Mesendoderm (in vitro differentiated cells): ENCODE measurements around the gene ZBED4.

Source experiments
- DNase-seq: peaks from one replicate; pipeline ENCODE4 v3.0.0; 2013
- H2AK5ac ChIP-seq: 2 replicates; pipeline ENCODE4 v1.6.1; 2013; ENCODE audit warnings: low read length, inconsistent platforms
- H2BK120ac ChIP-seq: 2 replicates; pipeline ENCODE4 v1.6.1; 2013; ENCODE audit warnings: low read depth, mild to moderate bottlenecking, low read length, moderate library complexity, mixed read lengths
- H2BK15ac ChIP-seq: replicated peaks from 2 replicates; pipeline ENCODE4 v1.6.1; 2013; ENCODE audit warnings: low read depth, mild to moderate bottlenecking, moderate library complexity
- H2BK5ac ChIP-seq: 2 replicates; pipeline ENCODE4 v1.6.1; 2013; ENCODE audit warnings: low read length, inconsistent platforms
- H3K18ac ChIP-seq: 2 replicates; pipeline ENCODE4 v1.6.1; 2013; ENCODE audit warnings: mild to moderate bottlenecking, low read length, mixed read lengths
- H3K23ac ChIP-seq: one replicate; pipeline ENCODE4 v1.6.1; 2013; ENCODE audit warnings: low read length
- H3K27ac ChIP-seq: 2 replicates; pipeline ENCODE4 v1.5.1; 2013; ENCODE audit warnings: low read depth, mild to moderate bottlenecking, inconsistent platforms, low read length, moderate library complexity
- H3K27me3 ChIP-seq: 2 replicates; pipeline ENCODE4 v1.6.1; 2013; ENCODE audit warnings: low read length, control low read depth, mild to moderate bottlenecking, inconsistent platforms; ENCODE audit not compliant: insufficient read depth, poor library complexity
- H3K36me3 ChIP-seq: 2 replicates; pipeline ENCODE4 v1.6.1; 2013; ENCODE audit warnings: low read length, inconsistent platforms; ENCODE audit not compliant: control insufficient read depth, insufficient read depth
- H3K4ac ChIP-seq: one replicate; pipeline ENCODE4 v1.6.1; 2013; ENCODE audit warnings: low read depth, mild to moderate bottlenecking, low read length, moderate library complexity
- H3K4me1 ChIP-seq: 2 replicates; pipeline ENCODE4 v1.6.1; 2013; ENCODE audit warnings: low read depth, low read length, inconsistent platforms; ENCODE audit not compliant: control insufficient read depth
- H3K4me2 ChIP-seq: 2 replicates; pipeline ENCODE4 v1.6.1; 2013; ENCODE audit warnings: low read length
- H3K4me3 ChIP-seq: 2 replicates; pipeline ENCODE4 v1.5.1; 2013; ENCODE audit warnings: mild to moderate bottlenecking, low read length
- H3K56ac ChIP-seq: one replicate; pipeline ENCODE4 v1.6.1; 2013; ENCODE audit warnings: low read length
- H3K79me1 ChIP-seq: 2 replicates; pipeline ENCODE4 v1.6.1; 2013; ENCODE audit warnings: low read length, inconsistent platforms
- H3K79me2 ChIP-seq: 2 replicates; pipeline ENCODE4 v1.6.1; 2013; ENCODE audit warnings: mild to moderate bottlenecking, low read length; ENCODE audit not compliant: control insufficient read depth, insufficient read depth
- H3K9ac ChIP-seq: 2 replicates; pipeline ENCODE4 v1.6.1; 2013; ENCODE audit warnings: low read length, inconsistent platforms
- H4K5ac ChIP-seq: one replicate; pipeline ENCODE4 v1.6.1; 2013; ENCODE audit warnings: low read length
- H4K8ac ChIP-seq: one replicate; pipeline ENCODE4 v1.6.1; 2013; ENCODE audit warnings: low read depth, mild to moderate bottlenecking, control low read depth, low read length, moderate library complexity
- WGBS: extraction: QIAGEN DNeasy Blood & Tissue Kit; methylation state at CpG from one replicate; pipeline ENCODE4 v1.1.7; 2013; ENCODE audit warnings: low lambda C conversion rate, missing lambda C conversion rate; ENCODE audit not compliant: insufficient coverage; ENCODE audit errors: extremely low coverage; 5-methylcytosine and 5-hydroxymethylcytosine counted together

ZBED4 gene

GRCh38 chr22:49856343-49856742 is 2.7 kb downstream of the ZBED4 start:
- Histone ChIP-seq H2AK5ac (no peak overlapping the region), H3K4me1 (peaks cover 10% of the 10 kb centered on the region), H3K27me3 (peaks cover 8% of the 10 kb centered on the region), H3K18ac (no peak overlapping the region), H3K79me2 (peaks cover 48% of the 10 kb centered on the region), H3K9ac (no peak overlapping the region), H3K79me1 (peaks cover 34% of the 10 kb centered on the region), H3K27ac (no peak overlapping the region), H4K8ac (no peak overlapping the region), H3K4me3 (no peak overlapping the region), H3K23ac (no peak overlapping the region), H4K5ac (no peak overlapping the region), H2BK15ac (no peak overlapping the region), H3K4me2 (no peak overlapping the region), H2BK120ac (no peak overlapping the region), H3K4ac (no peak overlapping the region), H3K56ac (no peak overlapping the region), H2BK5ac (no peak overlapping the region), H3K36me3 (no peaks in the 10 kb centered on the region)
- WGBS: no CpG with 5 or more reads among the region's 23 CpGs
- DNase-seq: no peak

GRCh38 chr22:49856766-49857618 is 3.3 kb downstream of the ZBED4 start:
- H2AK5ac ChIP-seq: no peak overlapping the region
- H4K8ac ChIP-seq: no peak overlapping the region
- no peak overlapping the region for H3K18ac ChIP-seq
- peaks cover 10% of the 10 kb centered on the region for H3K4me1 ChIP-seq
- no peak overlapping the region for H3K4me3 ChIP-seq
- WGBS: no CpG with 5 or more reads among the region's 31 CpGs
- no peak overlapping the region for H3K23ac ChIP-seq
- no peak for DNase-seq
- H3K9ac ChIP-seq: no peak overlapping the region
- H3K27me3 ChIP-seq: peaks cover 2% of the 10 kb centered on the region
- peaks cover 55% of the 10 kb centered on the region for H3K79me2 ChIP-seq
- H2BK15ac ChIP-seq: no peak overlapping the region
- no peak overlapping the region for H3K27ac ChIP-seq
- no peak overlapping the region for H3K56ac ChIP-seq
- no peak overlapping the region for H3K4ac ChIP-seq
- no peak overlapping the region for H4K5ac ChIP-seq
- H3K4me2 ChIP-seq: no peak overlapping the region
- H3K79me1 ChIP-seq: peaks cover 36% of the 10 kb centered on the region
- H2BK5ac ChIP-seq: no peak overlapping the region
- H3K36me3 ChIP-seq: no peaks in the 10 kb centered on the region
- no peak overlapping the region for H2BK120ac ChIP-seq

GRCh38 chr22:49858827-49859226 is 5.2 kb downstream of the ZBED4 start:
- Histone ChIP-seq H4K8ac (no peak overlapping the region), H3K4me3 (no peak overlapping the region), H3K9ac (no peak overlapping the region), H2AK5ac (no peak overlapping the region), H3K18ac (no peak overlapping the region), H3K4me2 (no peak overlapping the region), H3K36me3 (no peaks in the 10 kb centered on the region), H3K56ac (no peak overlapping the region), H3K23ac (no peak overlapping the region), H3K4ac (no peak overlapping the region), H2BK15ac (no peak overlapping the region), H3K4me1 (peaks cover 10% of the 10 kb centered on the region), H2BK120ac (no peak overlapping the region), H3K79me1 (peaks cover 43% of the 10 kb centered on the region), H3K27me3 (no peaks in the 10 kb centered on the region), H3K79me2 (peaks cover 63% of the 10 kb centered on the region), H3K27ac (no peak overlapping the region), H2BK5ac (no peak overlapping the region), H4K5ac (no peak overlapping the region)
- DNase-seq: no peak
- WGBS: no CpG with 5 or more reads among the region's 14 CpGs

DNA sequence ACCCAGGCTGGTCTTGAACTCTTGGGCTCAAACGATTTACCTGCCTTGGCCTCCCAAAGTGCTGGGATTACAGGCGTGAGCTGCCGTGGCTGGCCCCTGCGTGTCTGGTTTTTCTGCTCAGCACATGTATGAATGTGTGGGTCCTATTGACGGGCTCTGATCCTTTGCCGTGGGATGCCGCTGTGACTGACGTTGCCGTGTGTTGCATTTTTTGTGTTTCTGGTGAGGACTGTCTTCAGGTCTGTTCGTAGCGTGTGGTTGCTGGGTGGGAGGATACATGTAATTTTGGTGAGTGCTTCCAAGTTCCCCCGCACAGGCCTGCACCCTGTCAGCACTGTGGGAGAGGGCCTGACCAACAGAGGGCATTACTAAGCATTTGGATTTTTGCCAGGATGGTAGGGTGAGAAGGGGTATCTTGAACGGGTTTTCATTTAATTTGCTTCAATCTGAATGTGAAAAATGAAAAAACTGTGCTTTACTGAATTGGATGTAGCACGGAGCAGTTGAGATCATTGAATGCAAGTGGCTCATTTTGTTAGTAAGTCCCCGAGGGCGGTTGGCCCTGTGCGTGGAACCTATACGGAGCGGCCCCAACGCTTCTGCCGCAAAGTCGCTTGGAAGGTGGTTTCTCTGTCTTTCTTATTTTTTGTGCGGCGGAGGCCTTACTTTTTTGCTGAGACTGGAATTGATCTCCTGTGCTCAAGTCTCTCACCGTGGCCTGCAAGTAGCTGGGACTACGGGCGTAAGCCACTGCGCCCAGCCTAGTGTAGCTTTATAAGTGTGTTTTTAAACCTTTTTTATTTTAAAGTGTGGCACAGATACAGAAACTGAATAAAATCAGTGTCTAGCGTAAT is 8.2 kb downstream of the ZBED4 start:
- Histone ChIP-seq H2AK5ac (no peak overlapping the region), H2BK5ac (no peak overlapping the region), H3K18ac (no peak overlapping the region), H2BK15ac (no peak overlapping the region), H3K4me2 (no peak overlapping the region), H3K79me1 (peaks cover 37% of the 10 kb centered on the region), H3K9ac (no peak overlapping the region), H4K8ac (no peak overlapping the region), H3K56ac (no peak overlapping the region), H3K4ac (no peak overlapping the region), H3K23ac (no peak overlapping the region), H3K36me3 (peaks cover 2% of the 10 kb centered on the region), H3K4me3 (no peak overlapping the region), H3K4me1 (no peaks in the 10 kb centered on the region), H4K5ac (no peak overlapping the region), H3K27me3 (no peaks in the 10 kb centered on the region), H3K27ac (no peak overlapping the region), H3K79me2 (peaks cover 57% of the 10 kb centered on the region), H2BK120ac (no peak overlapping the region)
- no CpG with 5 or more reads among the region's 29 CpGs for whole genome bisulfite sequencing
- DNase-seq: no peak

DNA sequence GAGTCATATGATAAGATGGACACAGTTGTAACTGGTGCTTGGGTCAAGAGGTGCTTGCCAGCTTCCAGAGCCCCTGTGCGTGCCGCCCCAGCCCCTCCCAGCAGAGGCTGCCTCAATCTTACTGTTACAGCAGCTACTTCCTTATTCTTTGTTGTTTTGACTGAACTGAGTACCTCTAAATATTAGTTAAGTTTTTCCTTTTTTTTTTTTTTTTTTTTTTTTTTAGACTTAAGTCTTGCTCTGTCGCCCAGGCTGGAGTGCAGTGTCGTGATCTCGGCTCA is 8.8 kb downstream of the ZBED4 start:
- Histone ChIP-seq H2BK120ac (no peak overlapping the region), H3K27ac (no peak overlapping the region), H3K4me3 (no peak overlapping the region), H2BK15ac (no peak overlapping the region), H3K56ac (no peak overlapping the region), H3K79me1 (peaks cover 34% of the 10 kb centered on the region), H3K4me1 (no peaks in the 10 kb centered on the region), H3K79me2 (peaks cover 56% of the 10 kb centered on the region), H4K5ac (no peak overlapping the region), H3K18ac (no peak overlapping the region), H3K4ac (no peak overlapping the region), H3K27me3 (no peaks in the 10 kb centered on the region), H3K23ac (no peak overlapping the region), H3K4me2 (no peak overlapping the region), H4K8ac (no peak overlapping the region), H3K36me3 (peaks cover 2% of the 10 kb centered on the region), H2BK5ac (no peak overlapping the region), H3K9ac (no peak overlapping the region), H2AK5ac (no peak overlapping the region)
- no peak for DNase-seq
- no CpG with 5 or more reads among the region's 5 CpGs for WGBS
